ENCODE measurements around the gene SRRM2.

The SRRM2 gene

DNA sequence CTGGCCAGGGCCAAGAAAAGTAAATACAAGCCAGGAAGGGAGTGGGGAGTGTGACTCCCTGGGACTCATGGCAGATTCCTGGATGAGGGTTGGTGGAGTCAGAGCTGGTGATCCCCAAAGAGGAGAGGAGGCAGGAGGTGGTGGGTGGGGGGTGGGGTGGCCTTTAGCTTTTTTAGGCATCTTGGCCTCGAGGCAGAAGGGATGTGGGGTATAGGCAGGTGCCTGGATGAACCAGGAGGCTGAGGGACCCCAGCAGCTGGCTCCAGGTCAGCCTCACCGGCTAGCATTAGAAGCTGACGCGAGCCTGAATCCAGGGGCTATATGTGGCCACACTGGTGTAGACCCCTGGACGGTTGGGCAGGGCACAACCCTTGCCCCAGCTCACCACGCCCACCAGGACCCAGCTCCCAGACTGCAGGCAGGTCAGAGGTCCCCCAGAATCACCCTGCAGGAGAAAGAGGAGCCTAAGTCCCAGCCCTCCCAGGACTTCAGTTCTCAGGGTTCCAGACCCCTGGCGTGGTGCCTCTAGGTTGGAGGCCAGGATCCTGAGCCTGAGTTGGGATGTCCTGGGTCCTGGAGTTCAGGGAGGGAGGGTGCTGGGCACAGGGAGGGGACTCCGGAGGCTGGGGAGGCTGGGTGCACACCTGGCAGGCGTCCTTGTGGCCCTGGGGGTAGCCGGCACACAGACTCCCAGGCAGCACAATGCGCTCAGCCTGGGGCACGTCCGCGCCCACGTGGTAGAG lies 32.1 kb downstream of the SRRM2 start:
- Mint-ChIP-seq H3K36me3 (no peaks in the 10 kb centered on the region), H3K4me3 (peak overlapping the region; percentile 91), H3K27me3 (peaks cover under 1% of the 10 kb centered on the region), H3K9me3 (no peaks in the 10 kb centered on the region), H3K27ac (peak overlapping the region; percentile 88), H3K4me1 (peaks cover 7% of the 10 kb centered on the region)

GRCh38 chr16:2785101-2785991 lies 32.9 kb downstream of the SRRM2 start:
- Mint-ChIP-seq H3K27me3 (peaks cover 2% of the 10 kb centered on the region), H3K4me3 (peak overlapping the region; percentile 91), H3K36me3 (no peaks in the 10 kb centered on the region), H3K27ac (peak overlapping the region; percentile 88), H3K4me1 (peaks cover 7% of the 10 kb centered on the region), H3K9me3 (no peaks in the 10 kb centered on the region)

- peaks cover 7% of the 10 kb centered on the region for H3K4me1 Mint-ChIP-seq
- peaks cover 2% of the 10 kb centered on the region for H3K27me3 Mint-ChIP-seq
- no peak overlapping the region for H3K27ac Mint-ChIP-seq
- no peaks in the 10 kb centered on the region for H3K9me3 Mint-ChIP-seq
- H3K4me3 Mint-ChIP-seq, result no peak overlapping the region
- H3K36me3 Mint-ChIP-seq, result no peaks in the 10 kb centered on the region
Measured at GRCh38 chr16:2786061-2786825, 33.8 kb downstream of the SRRM2 start.

GRCh38 chr16:2786826-2787151 lies 34.4 kb downstream of the SRRM2 start:
- Mint-ChIP-seq H3K27ac (no peak overlapping the region), H3K4me3 (no peak overlapping the region), H3K4me1 (peaks cover 7% of the 10 kb centered on the region), H3K27me3 (peaks cover 4% of the 10 kb centered on the region), H3K36me3 (no peaks in the 10 kb centered on the region), H3K9me3 (no peaks in the 10 kb centered on the region)

GRCh38 chr16:2787406-2787805 lies 35.0 kb downstream of the SRRM2 start, which contains the start of gene PRSS33:
Gene PRSS33 (minus strand): TSS chr16:2787560. CDS start chr16:2786547, 1,013 bp downstream.
- no peak within 1 kb of the TSS for H3K27ac Mint-ChIP-seq
- no peak within 1 kb of the TSS for H3K4me3 Mint-ChIP-seq
- peaks cover 7% of the 10 kb centered on the region for H3K27me3 Mint-ChIP-seq

GRCh38 chr16:2787961-2788360 lies 35.5 kb downstream of the SRRM2 start:
- no peaks in the 10 kb centered on the region for H3K9me3 Mint-ChIP-seq
- H3K36me3 Mint-ChIP-seq, result no peaks in the 10 kb centered on the region
- H3K4me3 Mint-ChIP-seq, result no peak overlapping the region
- no peak overlapping the region for H3K27ac Mint-ChIP-seq
- peaks cover 7% of the 10 kb centered on the region for H3K4me1 Mint-ChIP-seq
- H3K27me3 Mint-ChIP-seq, result peaks cover 7% of the 10 kb centered on the region

More at GRCh38 chr16:2787406-2787805, 35.0 kb downstream of the SRRM2 start, which contains the start of gene PRSS33:
- H3K4me1 Mint-ChIP-seq, result peaks cover 7% of the 10 kb centered on the region
- H3K9me3 Mint-ChIP-seq, result no peaks in the 10 kb centered on the region
- no peaks in the 10 kb centered on the region for H3K36me3 Mint-ChIP-seq

- Mint-ChIP-seq H3K9me3 (no peaks in the 10 kb centered on the region), H3K36me3 (no peaks in the 10 kb centered on the region), H3K4me1 (peaks cover 3% of the 10 kb centered on the region), H3K27ac (no peak overlapping the region), H3K4me3 (no peak overlapping the region), H3K27me3 (peaks cover 7% of the 10 kb centered on the region)
Measured at GRCh38 chr16:2790631-2791030, 38.2 kb downstream of the SRRM2 start.

DNA sequence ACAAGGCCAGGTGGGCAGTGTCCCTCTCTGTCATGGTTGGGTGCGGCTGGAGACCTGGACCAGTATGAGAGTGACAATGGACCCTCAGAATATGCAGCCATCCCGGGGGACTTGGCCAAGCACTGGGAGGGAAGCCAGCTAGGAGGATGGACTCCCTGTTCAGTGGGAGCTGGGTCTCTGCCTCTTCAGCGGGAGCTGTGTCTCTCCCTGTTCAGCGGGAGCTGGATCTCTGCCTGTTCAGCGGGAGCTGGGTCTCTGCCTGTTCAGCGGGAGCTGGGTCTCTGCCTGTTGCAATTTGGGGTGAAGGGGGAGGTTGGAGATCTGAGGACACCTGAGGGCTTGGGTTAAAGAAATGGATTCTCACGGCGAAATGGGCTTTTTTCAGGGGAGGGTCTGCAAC lies 38.7 kb downstream of the SRRM2 start:
- H3K4me3 Mint-ChIP-seq, result no peak overlapping the region
- peaks cover 7% of the 10 kb centered on the region for H3K27me3 Mint-ChIP-seq
- H3K9me3 Mint-ChIP-seq, result no peaks in the 10 kb centered on the region
- no peaks in the 10 kb centered on the region for H3K36me3 Mint-ChIP-seq
- H3K4me1 Mint-ChIP-seq, result peaks cover under 1% of the 10 kb centered on the region
- H3K27ac Mint-ChIP-seq, result no peak overlapping the region

- Mint-ChIP-seq H3K4me1 (no peaks in the 10 kb centered on the region), H3K27ac (no peak overlapping the region), H3K36me3 (no peaks in the 10 kb centered on the region), H3K27me3 (peaks cover 8% of the 10 kb centered on the region), H3K9me3 (no peaks in the 10 kb centered on the region), H3K4me3 (no peak overlapping the region)
Measured at GRCh38 chr16:2792940-2793339, 40.5 kb downstream of the SRRM2 start.

DNA sequence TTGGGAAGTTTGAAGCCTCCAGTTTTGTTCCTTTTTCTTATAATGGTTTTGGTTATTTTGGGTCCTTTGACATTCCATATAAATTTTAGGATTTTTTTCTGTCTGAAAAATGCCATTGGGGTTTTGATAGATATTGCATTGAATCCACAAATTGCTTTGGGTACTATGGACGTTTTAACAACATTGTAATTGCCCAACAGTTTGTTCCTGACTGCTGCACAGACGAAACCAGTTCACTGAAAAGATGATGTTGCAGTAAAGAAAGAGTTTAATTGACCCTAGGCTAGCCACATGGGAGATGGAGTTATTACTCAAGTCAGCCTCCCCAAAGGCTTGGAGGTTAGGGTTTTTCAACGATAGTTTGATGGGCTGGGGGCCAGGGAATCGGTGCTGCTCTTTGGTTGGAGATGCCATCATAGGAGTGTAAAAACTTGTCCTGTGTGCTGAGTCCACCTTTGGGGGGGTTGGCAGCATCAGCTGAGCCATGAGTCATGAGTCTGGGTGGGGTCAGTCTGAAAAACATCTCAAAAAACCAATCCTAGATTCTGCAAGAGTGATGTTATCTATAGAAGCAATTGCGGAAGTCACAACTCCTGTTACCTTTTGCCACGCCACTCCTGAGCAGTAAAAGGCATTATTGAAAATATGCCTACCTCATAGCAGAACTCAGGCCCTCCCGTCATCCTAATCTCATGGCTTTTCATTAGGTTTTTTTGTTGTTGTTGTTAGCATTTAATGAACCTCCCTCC lies 43.1 kb downstream of the SRRM2 start:
- Mint-ChIP-seq H3K27me3 (peaks cover 6% of the 10 kb centered on the region), H3K36me3 (no peaks in the 10 kb centered on the region), H3K27ac (no peak overlapping the region), H3K4me3 (no peak overlapping the region), H3K9me3 (no peaks in the 10 kb centered on the region), H3K4me1 (no peaks in the 10 kb centered on the region)

DNA sequence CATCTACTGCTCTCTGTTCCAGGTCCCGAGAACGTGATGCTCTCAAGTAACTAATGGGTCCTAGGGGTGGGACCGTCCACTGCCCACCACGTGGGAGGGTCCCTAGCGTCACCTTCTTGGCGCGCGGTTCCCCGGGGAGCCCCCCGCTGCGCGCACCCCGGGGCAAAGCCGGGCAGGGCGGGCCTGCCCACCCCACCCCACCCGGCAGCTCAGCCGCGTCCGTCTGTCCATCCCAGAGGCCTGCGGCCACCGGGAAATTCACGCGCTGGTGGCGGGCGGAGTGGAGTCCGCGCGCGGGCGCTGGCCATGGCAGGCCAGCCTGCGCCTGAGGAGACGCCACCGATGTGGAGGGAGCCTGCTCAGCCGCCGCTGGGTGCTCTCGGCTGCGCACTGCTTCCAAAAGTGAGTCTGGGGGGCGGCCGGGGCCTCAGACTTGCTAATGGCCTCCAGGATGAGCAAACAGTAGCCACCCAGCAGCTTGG lies 46.3 kb downstream of the SRRM2 start:
- no peaks in the 10 kb centered on the region for H3K4me1 Mint-ChIP-seq
- no peak overlapping the region for H3K4me3 Mint-ChIP-seq
- H3K27me3 Mint-ChIP-seq, result peaks cover 1% of the 10 kb centered on the region
- H3K9me3 Mint-ChIP-seq, result peaks cover 3% of the 10 kb centered on the region
- peaks cover 1% of the 10 kb centered on the region for H3K36me3 Mint-ChIP-seq
- no peak overlapping the region for H3K27ac Mint-ChIP-seq

GRCh38 chr16:2799205-2799858 lies 46.9 kb downstream of the SRRM2 start:
- Mint-ChIP-seq H3K9me3 (peaks cover 6% of the 10 kb centered on the region), H3K4me1 (no peaks in the 10 kb centered on the region), H3K36me3 (peaks cover 2% of the 10 kb centered on the region), H3K4me3 (no peak overlapping the region), H3K27me3 (peaks cover 1% of the 10 kb centered on the region), H3K27ac (no peak overlapping the region)

DNA sequence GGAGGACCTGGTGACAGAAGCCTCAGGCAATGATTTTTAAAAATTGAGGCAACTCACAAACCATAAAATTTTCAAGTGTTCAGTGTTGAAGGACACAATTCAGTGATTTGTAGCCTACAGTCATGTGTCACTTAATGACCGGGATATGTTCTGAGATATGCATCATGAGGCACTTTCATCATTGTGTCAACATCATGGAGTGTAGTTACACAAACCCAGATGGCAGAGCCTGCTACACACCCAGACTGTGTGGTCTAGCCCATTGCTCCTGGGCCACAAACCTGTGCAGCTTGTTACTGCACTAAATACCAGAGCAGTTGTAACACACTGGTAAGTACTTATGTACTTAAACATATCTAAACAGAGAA lies 47.4 kb downstream of the SRRM2 start:
- H3K4me3 Mint-ChIP-seq, result no peak overlapping the region
- H3K27me3 Mint-ChIP-seq, result peaks cover 1% of the 10 kb centered on the region
- peaks cover 6% of the 10 kb centered on the region for H3K9me3 Mint-ChIP-seq
- peaks cover 2% of the 10 kb centered on the region for H3K36me3 Mint-ChIP-seq
- H3K27ac Mint-ChIP-seq, result no peak overlapping the region
- H3K4me1 Mint-ChIP-seq, result no peaks in the 10 kb centered on the region

DNA sequence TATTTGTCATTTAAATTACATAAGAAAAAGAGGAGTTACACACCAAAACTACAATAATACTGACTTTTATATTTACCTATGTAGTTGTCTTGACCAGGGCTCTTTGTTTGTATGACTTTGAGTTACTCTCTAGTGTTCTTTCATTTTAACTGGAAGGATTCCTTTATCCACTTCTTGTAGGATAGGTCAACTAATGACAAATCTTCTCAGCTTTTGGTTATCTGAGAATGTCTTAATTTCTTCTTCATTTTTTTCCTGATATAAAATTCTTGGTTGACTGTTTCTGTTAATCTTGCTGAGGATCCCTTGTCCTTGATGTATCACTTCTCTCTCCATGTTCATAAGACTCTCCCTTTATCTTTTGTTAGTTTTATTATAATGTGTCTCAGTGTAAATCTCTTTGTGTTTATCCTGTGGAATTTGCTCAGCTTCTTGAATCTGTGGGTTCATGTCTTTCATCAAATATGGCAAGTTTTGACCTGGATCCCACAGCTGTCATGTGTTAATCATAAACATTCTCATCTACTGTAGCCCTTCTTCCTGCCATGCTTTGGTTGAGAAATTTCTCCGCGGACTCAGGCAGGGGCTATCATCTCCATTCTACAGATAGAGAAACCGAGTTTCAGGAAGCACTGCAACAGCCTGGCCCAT lies 51.2 kb downstream of the SRRM2 start:
- peaks cover 6% of the 10 kb centered on the region for H3K9me3 Mint-ChIP-seq
- H3K4me3 Mint-ChIP-seq, result no peak overlapping the region
- peaks cover 4% of the 10 kb centered on the region for H3K27me3 Mint-ChIP-seq
- H3K4me1 Mint-ChIP-seq, result no peaks in the 10 kb centered on the region
- no peak overlapping the region for H3K27ac Mint-ChIP-seq
- peaks cover 2% of the 10 kb centered on the region for H3K36me3 Mint-ChIP-seq
